IMR-90 (cell line): Measurements from ENCODE around the gene VWA7. TPM values are rescaled to one million over a fixed set of nuclear protein-coding genes. Genes with fewer than 3 reads are reported as not detected.

ENCODE experiments used
- ATAC-seq: fragments of 200-7000 bp; cut with Tn5 transposase; 2 replicates; pipeline ENCODE4 v1.9.1; 2020; ENCODE audit warnings: low read depth, mild to moderate bottlenecking, moderate library complexity
- BruUV-seq: library from RNA; stranded (reverse); fragments of 400-500 nt; replicated peaks from 2 replicates; lab custom pipeline; 2021; lab: Mats Ljungman, UMichigan
- CTCF ChIA-PET: fragments of 300-600 bp; formaldehyde crosslinking; extraction: SDS; loops from one replicate; lab custom pipeline; 2021; ENCODE audit warnings: antibody characterized with exemption; lab: Yijun Ruan, JAX
- POLR2A ChIA-PET: fragments of 300-600 bp; sonication (Branson Sonifier 250); formaldehyde crosslinking; loops from one replicate; lab custom pipeline; 2022; ENCODE audit warnings: antibody characterized with exemption; ENCODE audit not compliant: unreplicated experiment; lab: Charles Lee
- DNase-seq: peaks from one replicate; pipeline ENCODE4 v3.0.0; 2013
- H2AFZ ChIP-seq: replicated peaks from 2 replicates; pipeline ENCODE3; 2013; ENCODE audit warnings: low read length, mild to moderate bottlenecking; ENCODE audit not compliant: poor library complexity
- H2AK5ac ChIP-seq: 2 replicates; pipeline ENCODE4 v1.6.1; 2013; ENCODE audit warnings: low read depth, low read length, inconsistent platforms
- H2AK9ac ChIP-seq: replicated peaks from 2 replicates; pipeline ENCODE3; 2013; ENCODE audit warnings: mild to moderate bottlenecking, low read depth, low read length, moderate library complexity; ENCODE audit not compliant: poor library complexity
- H2BK120ac ChIP-seq: 2 replicates; pipeline ENCODE4 v1.6.1; 2013; ENCODE audit warnings: low read depth, low read length, inconsistent platforms
- H2BK15ac ChIP-seq: 3 replicates; pipeline ENCODE4 v1.6.1; 2013; ENCODE audit warnings: low read depth, low read length, inconsistent platforms
- H2BK20ac ChIP-seq: 2 replicates; pipeline ENCODE4 v1.6.1; 2013; ENCODE audit warnings: low read depth, mild to moderate bottlenecking, inconsistent platforms, low read length, moderate library complexity
- H2BK5ac ChIP-seq: 2 replicates; pipeline ENCODE4 v1.6.1; 2013; ENCODE audit warnings: mild to moderate bottlenecking, low read depth, low read length, inconsistent platforms; ENCODE audit not compliant: poor library complexity, severe bottlenecking
- H3K14ac ChIP-seq: replicated peaks from 2 replicates; pipeline ENCODE4 v1.6.1; 2013; ENCODE audit warnings: low read depth, low read length, inconsistent platforms
- H3K18ac ChIP-seq: 2 replicates; pipeline ENCODE4 v1.6.1; 2013; ENCODE audit warnings: low read depth, low read length, control low read depth
- H3K23ac ChIP-seq: 2 replicates; pipeline ENCODE4 v1.6.1; 2013; ENCODE audit warnings: low read depth, low read length, inconsistent platforms
- H3K27ac ChIP-seq: 2 replicates; pipeline ENCODE4 v1.5.1; 2013; ENCODE audit warnings: mild to moderate bottlenecking, control low read depth, low read length; ENCODE audit not compliant: insufficient read depth
- H3K27me3 ChIP-seq: 2 replicates; pipeline ENCODE4 v1.6.1; 2013; ENCODE audit warnings: low read length; ENCODE audit not compliant: control insufficient read depth, insufficient read depth
- H3K36me3 ChIP-seq: 2 replicates; pipeline ENCODE4 v1.6.1; 2013; ENCODE audit warnings: low read length, mixed read lengths; ENCODE audit not compliant: control insufficient read depth, insufficient read depth
- H3K4ac ChIP-seq: 2 replicates; pipeline ENCODE4 v1.6.1; 2013; ENCODE audit warnings: low read depth, low read length, inconsistent platforms
- H3K4me1 ChIP-seq: 2 replicates; pipeline ENCODE4 v1.6.1; 2013; ENCODE audit warnings: low read length, mixed read lengths; ENCODE audit not compliant: control insufficient read depth, insufficient read depth
- H3K4me2 ChIP-seq: 2 replicates; pipeline ENCODE4 v1.6.1; 2013; ENCODE audit warnings: low read depth, mild to moderate bottlenecking, control low read depth, low read length, moderate library complexity
- H3K4me3 ChIP-seq: 2 replicates; pipeline ENCODE4 v1.5.1; 2013; ENCODE audit warnings: low read depth, mild to moderate bottlenecking, control low read depth, low read length, moderate library complexity; ENCODE audit not compliant: insufficient read depth
- H3K56ac ChIP-seq: 2 replicates; pipeline ENCODE4 v1.6.1; 2013; ENCODE audit warnings: low read length, inconsistent platforms; ENCODE audit not compliant: insufficient read depth; ENCODE audit errors: extremely low read depth
- H3K79me1 ChIP-seq, 2 experiments: 2 replicates each; pipeline ENCODE4 v1.6.1; 2013; ENCODE audit warnings: low read length in 2 of 2, inconsistent platforms in 1 of 2, low read depth in 1 of 2
- H3K9ac ChIP-seq: 2 replicates; pipeline ENCODE4 v1.6.1; 2013; ENCODE audit warnings: low read depth, low read length, control low read depth
- H3K9me1 ChIP-seq: 2 replicates; pipeline ENCODE4 v1.6.1; 2013; ENCODE audit warnings: low read length, inconsistent platforms; ENCODE audit not compliant: insufficient read depth
- H3K9me3 ChIP-seq: 2 replicates; pipeline ENCODE4 v1.6.1; 2013; ENCODE audit warnings: low read length; ENCODE audit not compliant: control insufficient read depth, insufficient read depth
- H4K20me1 ChIP-seq: 2 replicates; pipeline ENCODE4 v1.6.1; 2013; ENCODE audit warnings: low read length, inconsistent platforms; ENCODE audit not compliant: insufficient read depth
- H4K5ac ChIP-seq: 2 replicates; pipeline ENCODE4 v1.6.1; 2013; ENCODE audit warnings: mild to moderate bottlenecking, low read depth, low read length, control low read depth
- H4K8ac ChIP-seq, 2 experiments: 2 replicates each; pipeline ENCODE4 v1.6.1; 2013; ENCODE audit warnings: low read depth in 2 of 2, low read length in 2 of 2, control low read depth in 1 of 2, inconsistent platforms in 1 of 2
- H4K91ac ChIP-seq: 2 replicates; pipeline ENCODE4 v1.6.1; 2013; ENCODE audit warnings: low read depth, low read length, inconsistent platforms; ENCODE audit not compliant: insufficient read depth
- BHLHE40 ChIP-seq: fragments of 150-350 bp; IDR thresholded peaks from 2 replicates; pipeline ENCODE4 v1.6.1; 2016; ENCODE audit warnings: mild to moderate bottlenecking, low read depth, low read length
- CEBPB ChIP-seq: IDR thresholded peaks from 2 replicates; pipeline ENCODE4 v1.6.1; 2012; ENCODE audit warnings: low read depth, low read length, improper control_type of control experiment
- CHD1 ChIP-seq: IDR thresholded peaks from 2 replicates; pipeline ENCODE4 v1.6.1; 2012; ENCODE audit warnings: low read depth, low read length, improper control_type of control experiment
- FOS ChIP-seq: fragments of 150-350 bp; IDR thresholded peaks from 2 replicates; pipeline ENCODE4 v1.6.1; 2016; ENCODE audit warnings: low read depth, low read length
- MAFK ChIP-seq: IDR thresholded peaks from 2 replicates; pipeline ENCODE4 v1.6.1; 2012; ENCODE audit warnings: low read depth, low read length, improper control_type of control experiment
- MAZ ChIP-seq: IDR thresholded peaks from 2 replicates; pipeline ENCODE4 v1.6.1; 2012; ENCODE audit warnings: low read depth, mild to moderate bottlenecking, low read length, improper control_type of control experiment, moderate library complexity, borderline replicate concordance
- MXI1 ChIP-seq: IDR thresholded peaks from 2 replicates; pipeline ENCODE4 v1.6.1; 2012; ENCODE audit warnings: low read depth, mild to moderate bottlenecking, low read length, moderate library complexity, borderline replicate concordance
- NFE2L2 ChIP-seq: fragments of 150-350 bp; IDR thresholded peaks from 2 replicates; pipeline ENCODE4 v1.6.1; 2016; ENCODE audit warnings: low read depth, mild to moderate bottlenecking, low read length
- POLR2A ChIP-seq: IDR thresholded peaks from 2 replicates; pipeline ENCODE4 v1.6.1; 2012; ENCODE audit warnings: mild to moderate bottlenecking, low read depth, low read length
- RAD21 ChIP-seq: IDR thresholded peaks from 2 replicates; pipeline ENCODE4 v1.6.1; 2012; ENCODE audit warnings: low read length, improper control_type of control experiment
- RCOR1 ChIP-seq: IDR thresholded peaks from 2 replicates; pipeline ENCODE4 v1.6.1; 2012; ENCODE audit warnings: mild to moderate bottlenecking, low read length, improper control_type of control experiment; ENCODE audit not compliant: insufficient replicate concordance
- SMC3 ChIP-seq: fragments of 150-350 bp; IDR thresholded peaks from 2 replicates; pipeline ENCODE4 v1.6.1; 2016; ENCODE audit warnings: low read depth, mild to moderate bottlenecking, antibody characterized with exemption, low read length, moderate library complexity
- USF2 ChIP-seq: fragments of 150-350 bp; IDR thresholded peaks from 2 replicates; pipeline ENCODE4 v1.6.1; 2017; ENCODE audit warnings: mild to moderate bottlenecking, antibody characterized with exemption, low read length, low read depth
- WGBS, 2 experiments: methylation state at CpG; one replicate each; pipeline versions ENCODE4 v1.1.5 to v1.1.7; 2013; ENCODE audit warnings: missing lambda C conversion rate in 2 of 2; ENCODE audit not compliant: insufficient read length in 1 of 2; ENCODE audit errors: extremely low coverage in 2 of 2; 5-methylcytosine and 5-hydroxymethylcytosine counted together
- dilution Hi-C: fragments of 300-500 bp; cut with HindIII; formaldehyde crosslinking; loops from one replicate; pipeline ENCODE4 v1.14.3; 2018; ENCODE audit warnings: low sequenced_read_pairs; ENCODE audit not compliant: unreplicated experiment
- in situ Hi-C: fragments of 300-500 bp; cut with MboI; formaldehyde crosslinking; loops from 3 replicates; pipeline ENCODE4 v1.14.3; 2019; ENCODE audit warnings: low sequenced_read_pairs, inconsistent platforms, mixed read lengths
- intact Hi-C: fragments of 100-400 bp; cut with micrococcal nuclease; formaldehyde crosslinking; loops from 2 replicates; pipeline ENCODE4 v1.10.0; 2022
- polyA plus RNA-seq, 3 experiments: library from polyadenylated mRNA; depleted of rRNA; stranded (reverse); fragments of >200 nt; gene quantifications; 2 replicates each; pipeline ENCODE4 v1.2.3, GENCODE V29; 2012; ENCODE audit warnings: low replicate concordance in 1 of 3
- total RNA-seq: library from RNA; depleted of rRNA; stranded (reverse); fragments of >200 nt; gene quantifications from 2 replicates; pipeline ENCODE4 v1.2.3, GENCODE V29; 2012
- TF ChIP-seq, protein P1 (sequence below): fragments of 150-350 bp; IDR thresholded peaks from 2 replicates; pipeline ENCODE4 v1.6.1; 2016; ENCODE audit warnings: low read depth, mild to moderate bottlenecking, low read length, moderate library complexity, borderline replicate concordance
- TF ChIP-seq, protein P2 (sequence below): conservative IDR thresholded peaks from 2 replicates; pipeline ENCODE4 v1.5.1; 2012; ENCODE audit warnings: mild to moderate bottlenecking, low read depth, low read length, improper control_type of control experiment

VWA7 gene
- total and polyA plus RNA-seq, 2 of the 4 experiments (the other 2 are of a cell fraction): under 0.01 to 1.4 TPM

DNA sequence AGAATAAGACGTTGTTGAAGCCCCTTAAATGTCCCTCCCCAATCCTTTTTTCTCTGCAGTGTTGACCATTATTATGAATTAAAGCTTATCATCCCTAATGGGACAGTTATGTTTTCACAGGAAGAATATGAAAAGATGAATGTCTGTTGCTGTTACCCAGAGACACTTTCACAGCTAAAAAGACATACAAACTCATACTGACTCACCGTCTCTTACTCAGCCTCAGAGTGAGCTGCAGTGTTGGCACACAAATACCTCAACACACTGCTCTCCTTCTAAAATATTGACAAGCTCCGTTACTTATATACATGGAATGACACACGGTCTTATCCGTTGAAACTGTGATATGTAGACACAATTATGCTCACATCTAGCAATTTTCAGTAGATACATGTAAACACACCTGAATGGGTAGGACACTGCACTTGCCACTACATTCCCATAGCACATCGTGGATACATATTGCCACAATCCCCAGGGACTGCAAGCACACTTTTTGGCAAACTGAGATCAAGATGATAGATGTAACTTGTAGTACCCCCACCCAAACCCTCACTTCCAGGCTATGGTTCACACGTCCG, 24.3 kb downstream of the VWA7 start:
- H2BK15ac ChIP-seq: no peak overlapping the region; the same call in 2 of the 3 replicates
- no peak overlapping the region for H4K91ac ChIP-seq
- H3K4me2 ChIP-seq: peak overlapping the region; percentile 25; the same call in 1 of the 2 replicates
- H3K36me3 ChIP-seq: no peaks in the 10 kb centered on the region; the same call in 1 of the 2 replicates
- in situ Hi-C loops: no loop called here
- DNase-seq: peak; percentile 90
- H3K27ac ChIP-seq: no peak overlapping the region
- H4K8ac ChIP-seq: no peak overlapping the region
- intact Hi-C loops: no loop called here
- H3K23ac ChIP-seq: no peak overlapping the region; the same call in 1 of the 2 replicates
- no CpG with 5 or more reads among the region's 8 CpGs for WGBS, 2 experiments
- peaks cover 6% of the 10 kb centered on the region for H3K9me1 ChIP-seq
- BruUV-seq: no TSS peak
- dilution Hi-C loops: no loop called here
- CTCF ChIA-PET: interaction anchor here (1.5 kb wide), 1 partner anchor 17 kb away, joined by 5 read pairs; no protein-coding TSS in a partner anchor
- H2AK5ac ChIP-seq: peak overlapping the region; percentile 46; the same call in 1 of the 2 replicates
- H3K4ac ChIP-seq: peak overlapping the region; percentile 9; the same call in 1 of the 2 replicates
- peak; percentile 95 for ATAC-seq
- H3K9ac ChIP-seq: no peak overlapping the region
- H3K27me3 ChIP-seq: no peaks in the 10 kb centered on the region
- no peak overlapping the region for H3K14ac ChIP-seq
- H2AFZ ChIP-seq: no peak overlapping the region
- no peak overlapping the region for H4K5ac ChIP-seq
- H2BK20ac ChIP-seq: 0 out of 2 replicates have a peak overlapping the region, but pooled peaks have one; percentile 8
- H3K4me3 ChIP-seq: no peak overlapping the region
- H3K56ac ChIP-seq: no peak overlapping the region
- H2AK9ac ChIP-seq: peak overlapping the region; percentile 59
- POLR2A ChIA-PET: no interaction called here
- H3K9me3 ChIP-seq: no peaks in the 10 kb centered on the region
- peaks cover 5% of the 10 kb centered on the region for H3K4me1 ChIP-seq
- peaks cover 3% of the 10 kb centered on the region; the same call in 1 of the 2 replicates for H4K20me1 ChIP-seq
- no peak overlapping the region for H2BK5ac ChIP-seq
- no peak overlapping the region for H3K18ac ChIP-seq
- no peak overlapping the region for H2BK120ac ChIP-seq
- 0 out of 4 replicates have a peak, but pooled peaks cover 0 to 12% of the 10 kb centered on the region in 2 experiments for H3K79me1 ChIP-seq
- TF ChIP-seq CHD1: no peak
- no peak for TF ChIP-seq POLR2A
- peak; percentile 60; the same call in 1 of the 2 replicates for TF ChIP-seq CEBPB
- no peak for TF ChIP-seq SMC3
- no peak for TF ChIP-seq NFE2L2
- TF ChIP-seq, protein P1, sequence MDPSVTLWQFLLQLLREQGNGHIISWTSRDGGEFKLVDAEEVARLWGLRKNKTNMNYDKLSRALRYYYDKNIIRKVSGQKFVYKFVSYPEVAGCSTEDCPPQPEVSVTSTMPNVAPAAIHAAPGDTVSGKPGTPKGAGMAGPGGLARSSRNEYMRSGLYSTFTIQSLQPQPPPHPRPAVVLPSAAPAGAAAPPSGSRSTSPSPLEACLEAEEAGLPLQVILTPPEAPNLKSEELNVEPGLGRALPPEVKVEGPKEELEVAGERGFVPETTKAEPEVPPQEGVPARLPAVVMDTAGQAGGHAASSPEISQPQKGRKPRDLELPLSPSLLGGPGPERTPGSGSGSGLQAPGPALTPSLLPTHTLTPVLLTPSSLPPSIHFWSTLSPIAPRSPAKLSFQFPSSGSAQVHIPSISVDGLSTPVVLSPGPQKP: no peak
- no peak for TF ChIP-seq USF2
- peak; percentile 26; the same call in 1 of the 2 replicates for TF ChIP-seq BHLHE40
- TF ChIP-seq MAZ: no peak
- TF ChIP-seq MAFK: no peak; the same call in 1 of the 2 replicates
- TF ChIP-seq, protein P2, sequence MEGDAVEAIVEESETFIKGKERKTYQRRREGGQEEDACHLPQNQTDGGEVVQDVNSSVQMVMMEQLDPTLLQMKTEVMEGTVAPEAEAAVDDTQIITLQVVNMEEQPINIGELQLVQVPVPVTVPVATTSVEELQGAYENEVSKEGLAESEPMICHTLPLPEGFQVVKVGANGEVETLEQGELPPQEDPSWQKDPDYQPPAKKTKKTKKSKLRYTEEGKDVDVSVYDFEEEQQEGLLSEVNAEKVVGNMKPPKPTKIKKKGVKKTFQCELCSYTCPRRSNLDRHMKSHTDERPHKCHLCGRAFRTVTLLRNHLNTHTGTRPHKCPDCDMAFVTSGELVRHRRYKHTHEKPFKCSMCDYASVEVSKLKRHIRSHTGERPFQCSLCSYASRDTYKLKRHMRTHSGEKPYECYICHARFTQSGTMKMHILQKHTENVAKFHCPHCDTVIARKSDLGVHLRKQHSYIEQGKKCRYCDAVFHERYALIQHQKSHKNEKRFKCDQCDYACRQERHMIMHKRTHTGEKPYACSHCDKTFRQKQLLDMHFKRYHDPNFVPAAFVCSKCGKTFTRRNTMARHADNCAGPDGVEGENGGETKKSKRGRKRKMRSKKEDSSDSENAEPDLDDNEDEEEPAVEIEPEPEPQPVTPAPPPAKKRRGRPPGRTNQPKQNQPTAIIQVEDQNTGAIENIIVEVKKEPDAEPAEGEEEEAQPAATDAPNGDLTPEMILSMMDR: no peak
- no peak for TF ChIP-seq RAD21
- no peak for TF ChIP-seq MXI1
- TF ChIP-seq RCOR1: no peak
- TF ChIP-seq FOS: peak; percentile 70
